ENCODE data around the gene SAMD13. TPM values are rescaled to one million over a fixed set of nuclear protein-coding genes. Genes with fewer than 3 reads are reported as not detected.

Gene SAMD13
- total RNA-seq (2022; extraction: Qiagen RNA extraction) = 0.52 to 0.81 TPM (median 0.54 TPM) in 5 replicates

GRCh38 chr1:84301004-84301784 is at the start of gene SAMD13:
Gene SAMD13, plus strand, starts transcription at chr1:84301708. Its CDS starts 1,527 bp downstream, at chr1:84303235.

GRCh38 chr1:84398175-84399155 is 97.0 kb downstream of the SAMD13 start, which contains the start of gene DNASE2B:
Gene DNASE2B, plus strand, starts transcription at chr1:84398484. Its CDS starts 81 bp downstream, at chr1:84398565.

Other genes starting within 250 kb of the SAMD13 start
- gene PRKACB, start 157.4 kb upstream of the SAMD13 start, total RNA-seq (2022; extraction: Qiagen RNA extraction) = 5.7 to 8.8 TPM (median 8.2 TPM) in 5 replicates
- gene DNASE2B, start 96.8 kb downstream of the SAMD13 start, total RNA-seq (2022; extraction: Qiagen RNA extraction) = not detected in 5 replicates
- 29.9 to 33.7 TPM (median 31.2 TPM) in 5 replicates for gene RPF1, start 177.6 kb downstream of the SAMD13 start, total RNA-seq (2022; extraction: Qiagen RNA extraction)
- 1.0 to 1.9 TPM (median 1.1 TPM) in 3 of 5 replicates, not detected in the others for gene SPATA1, start 204.7 kb downstream of the SAMD13 start, total RNA-seq (2022; extraction: Qiagen RNA extraction)
- gene GNG5, start 204.9 kb downstream of the SAMD13 start, total RNA-seq (2022; extraction: Qiagen RNA extraction) = 187 to 205 TPM (median 191 TPM) in 5 replicates

Data from A549 treated with Mapracorat at 1 μM for 4 hours (cell line).